Trophoblast cell (in vitro differentiated cells and primary cell): Measurements from ENCODE around the gene CDH22.

Experiments
- DNase-seq, 2 donors: peaks; one replicate each; pipeline ENCODE4 v3.0.0-alpha.2; 2016
- H2AFZ ChIP-seq: 2 replicates; pipeline ENCODE4 v1.6.1; 2013; ENCODE audit warnings: low read length, moderate library complexity, mild to moderate bottlenecking; ENCODE audit not compliant: insufficient read depth, poor library complexity
- H2AK5ac ChIP-seq: 2 replicates; pipeline ENCODE4 v1.6.1; 2013; ENCODE audit warnings: mild to moderate bottlenecking, low read length
- H2BK120ac ChIP-seq: 2 replicates; pipeline ENCODE4 v1.6.1; 2013; ENCODE audit warnings: low read length, mild to moderate bottlenecking, moderate library complexity; ENCODE audit not compliant: insufficient read depth, poor library complexity
- H2BK12ac ChIP-seq: 2 replicates; pipeline ENCODE4 v1.6.1; 2013; ENCODE audit warnings: mild to moderate bottlenecking, low read length, moderate library complexity
- H2BK5ac ChIP-seq: 2 replicates; pipeline ENCODE4 v1.6.1; 2013; ENCODE audit warnings: low read length, low read depth, moderate library complexity, mild to moderate bottlenecking; ENCODE audit not compliant: poor library complexity
- H3K14ac ChIP-seq: 2 replicates; pipeline ENCODE4 v1.6.1; 2013; ENCODE audit warnings: mild to moderate bottlenecking, low read length
- H3K18ac ChIP-seq: 2 replicates; pipeline ENCODE4 v1.6.1; 2013; ENCODE audit warnings: mild to moderate bottlenecking, low read length
- H3K23ac ChIP-seq: 2 replicates; pipeline ENCODE4 v1.6.1; 2013; ENCODE audit warnings: low read length
- H3K27ac ChIP-seq: 2 replicates; pipeline ENCODE4 v1.5.1; 2013; ENCODE audit warnings: low read depth, mild to moderate bottlenecking, inconsistent platforms, low read length, moderate library complexity
- H3K27me3 ChIP-seq: 2 replicates; pipeline ENCODE4 v1.6.1; 2013; ENCODE audit warnings: inconsistent platforms, mild to moderate bottlenecking, low read length, moderate library complexity; ENCODE audit not compliant: insufficient read depth
- H3K36me3 ChIP-seq, 2 experiments: 1 replicate in 1 of 2; 2 replicates in 1 of 2; pipeline ENCODE4 v1.6.1; 2013; ENCODE audit warnings: low read length in 2 of 2, mild to moderate bottlenecking in 2 of 2, moderate library complexity in 1 of 2; ENCODE audit not compliant: insufficient read depth in 2 of 2, control insufficient read depth in 1 of 2
- H3K4ac ChIP-seq: 2 replicates; pipeline ENCODE4 v1.6.1; 2013; ENCODE audit warnings: low read depth, mild to moderate bottlenecking, low read length, moderate library complexity
- H3K4me1 ChIP-seq, 2 experiments: 1 replicate in 1 of 2; 2 replicates in 1 of 2; pipeline ENCODE4 v1.6.1; 2013; ENCODE audit warnings: low read length in 2 of 2, mild to moderate bottlenecking in 2 of 2, moderate library complexity in 1 of 2; ENCODE audit not compliant: insufficient read depth in 2 of 2, control insufficient read depth in 1 of 2
- H3K4me2 ChIP-seq: 2 replicates; pipeline ENCODE4 v1.6.1; 2013; ENCODE audit warnings: inconsistent platforms, mild to moderate bottlenecking, low read length, moderate library complexity
- H3K4me3 ChIP-seq: 2 replicates; pipeline ENCODE4 v1.5.1; 2013; ENCODE audit warnings: mild to moderate bottlenecking, low read depth, low read length, inconsistent platforms
- H3K79me1 ChIP-seq: one replicate; pipeline ENCODE4 v1.6.1; 2013; ENCODE audit warnings: low read length
- H3K79me2 ChIP-seq: 2 replicates; pipeline ENCODE4 v1.6.1; 2013; ENCODE audit warnings: low read length, mild to moderate bottlenecking; ENCODE audit not compliant: control insufficient read depth, insufficient read depth, poor library complexity
- H3K9ac ChIP-seq: 2 replicates; pipeline ENCODE4 v1.6.1; 2013; ENCODE audit warnings: mild to moderate bottlenecking, low read length
- H3K9me3 ChIP-seq: 2 replicates; pipeline ENCODE4 v1.6.1; 2013; ENCODE audit warnings: low read depth, mild to moderate bottlenecking, control low read depth, inconsistent platforms, low read length; ENCODE audit not compliant: insufficient read depth
- H4K12ac ChIP-seq: 2 replicates; pipeline ENCODE4 v1.6.1; 2013; ENCODE audit warnings: low read depth, mild to moderate bottlenecking, low read length, moderate library complexity
- H4K8ac ChIP-seq: 2 replicates; pipeline ENCODE4 v1.6.1; 2013; ENCODE audit warnings: low read depth, mild to moderate bottlenecking, low read length, moderate library complexity
- H4K91ac ChIP-seq: one replicate; pipeline ENCODE4 v1.6.1; 2013; ENCODE audit warnings: low read depth, mild to moderate bottlenecking, low read length, moderate library complexity
- WGBS: extraction: QIAGEN DNeasy Blood & Tissue Kit; methylation state at CpG from one replicate; pipeline ENCODE4 v1.1.7; 2013; ENCODE audit warnings: missing lambda C conversion rate; ENCODE audit not compliant: insufficient read length, insufficient coverage; ENCODE audit errors: extremely low coverage; 5-methylcytosine and 5-hydroxymethylcytosine counted together

Gene CDH22

GRCh38 chr20:46188866-46189541 is 119.3 kb downstream of the CDH22 start:
- DNase-seq: no peak
- Histone ChIP-seq H3K79me2 (no peaks in the 10 kb centered on the region), H3K4ac (no peak overlapping the region), H3K4me2 (no peak overlapping the region), H2BK120ac (no peak overlapping the region), H3K27ac (no peak overlapping the region), H4K91ac (no peak overlapping the region), H3K23ac (no peak overlapping the region), H2BK5ac (no peak overlapping the region), H3K27me3 (no peaks in the 10 kb centered on the region), H3K36me3 (no peaks in the 10 kb centered on the region), H3K9ac (no peak overlapping the region), H3K18ac (no peak overlapping the region), H2AFZ (no peak overlapping the region), H2BK12ac (no peak overlapping the region), H3K4me1 (no peaks in the 10 kb centered on the region), H3K4me3 (no peak overlapping the region), H3K79me1 (no peaks in the 10 kb centered on the region), H3K9me3 (peaks cover 1% of the 10 kb centered on the region), H3K14ac (no peak overlapping the region), H4K8ac (no peak overlapping the region), H2AK5ac (no peak overlapping the region), H4K12ac (no peak overlapping the region)
- no CpG with 5 or more reads among the region's 18 CpGs for WGBS

- no peak overlapping the region for H3K9ac ChIP-seq
- H4K8ac ChIP-seq: no peak overlapping the region
- H4K91ac ChIP-seq: no peak overlapping the region
- H3K4me1 ChIP-seq: no peaks in the 10 kb centered on the region
- no peak overlapping the region for H3K23ac ChIP-seq
- WGBS: no CpG with 5 or more reads among the region's 5 CpGs
- H3K4me2 ChIP-seq: no peak overlapping the region
- no peak for DNase-seq
- peaks cover 1% of the 10 kb centered on the region for H3K9me3 ChIP-seq
- no peaks in the 10 kb centered on the region for H3K79me2 ChIP-seq
- H2BK5ac ChIP-seq: no peak overlapping the region
- no peak overlapping the region for H3K4me3 ChIP-seq
- H3K27me3 ChIP-seq: no peaks in the 10 kb centered on the region
- no peak overlapping the region for H2BK120ac ChIP-seq
- H4K12ac ChIP-seq: no peak overlapping the region
- no peak overlapping the region for H3K27ac ChIP-seq
- no peak overlapping the region for H3K18ac ChIP-seq
- H3K4ac ChIP-seq: no peak overlapping the region
- H2BK12ac ChIP-seq: no peak overlapping the region
- no peaks in the 10 kb centered on the region for H3K79me1 ChIP-seq
- no peaks in the 10 kb centered on the region for H3K36me3 ChIP-seq
- H3K14ac ChIP-seq: no peak overlapping the region
- H2AFZ ChIP-seq: no peak overlapping the region
- H2AK5ac ChIP-seq: no peak overlapping the region
Measured at GRCh38 chr20:46186210-46186609, 122.1 kb downstream of the CDH22 start.

GRCh38 chr20:46185353-46185752 is 122.9 kb downstream of the CDH22 start:
- Histone ChIP-seq H3K4me2 (no peak overlapping the region), H3K18ac (no peak overlapping the region), H2BK5ac (no peak overlapping the region), H2AFZ (no peak overlapping the region), H3K36me3 (no peaks in the 10 kb centered on the region), H4K8ac (no peak overlapping the region), H2BK12ac (no peak overlapping the region), H3K4me3 (peak overlapping the region; percentile 43), H3K4ac (no peak overlapping the region), H4K12ac (no peak overlapping the region), H3K14ac (no peak overlapping the region), H2BK120ac (no peak overlapping the region), H3K27ac (no peak overlapping the region), H3K9ac (no peak overlapping the region), H3K79me2 (no peaks in the 10 kb centered on the region), H2AK5ac (no peak overlapping the region), H3K27me3 (no peaks in the 10 kb centered on the region), H3K9me3 (peaks cover 1% of the 10 kb centered on the region), H3K4me1 (no peaks in the 10 kb centered on the region), H3K79me1 (no peaks in the 10 kb centered on the region), H3K23ac (no peak overlapping the region), H4K91ac (no peak overlapping the region)
- WGBS: no CpG with 5 or more reads among the region's 3 CpGs
- DNase-seq: no peak

GRCh38 chr20:46183768-46184167 is 124.5 kb downstream of the CDH22 start:
- H4K12ac ChIP-seq: no peak overlapping the region
- no peak overlapping the region for H2BK12ac ChIP-seq
- H3K23ac ChIP-seq: no peak overlapping the region
- no peaks in the 10 kb centered on the region for H3K79me2 ChIP-seq
- peaks cover 1% of the 10 kb centered on the region for H3K9me3 ChIP-seq
- no peak overlapping the region for H2BK5ac ChIP-seq
- H3K4ac ChIP-seq: no peak overlapping the region
- no peak overlapping the region for H3K27ac ChIP-seq
- H3K9ac ChIP-seq: no peak overlapping the region
- no CpG with 5 or more reads among the region's 5 CpGs for WGBS
- H3K36me3 ChIP-seq: no peaks in the 10 kb centered on the region
- no peak overlapping the region for H2AFZ ChIP-seq
- H3K4me3 ChIP-seq: no peak overlapping the region
- H2BK120ac ChIP-seq: no peak overlapping the region
- H3K14ac ChIP-seq: no peak overlapping the region
- DNase-seq: no peak
- no peaks in the 10 kb centered on the region for H3K4me1 ChIP-seq
- H3K18ac ChIP-seq: no peak overlapping the region
- no peak overlapping the region for H2AK5ac ChIP-seq
- H3K4me2 ChIP-seq: no peak overlapping the region
- no peak overlapping the region for H4K91ac ChIP-seq
- H4K8ac ChIP-seq: no peak overlapping the region
- no peaks in the 10 kb centered on the region for H3K27me3 ChIP-seq
- H3K79me1 ChIP-seq: no peaks in the 10 kb centered on the region
